Calu3 (cell line): ENCODE measurements around the gene PEX1. TPM values are rescaled to one million over a fixed set of nuclear protein-coding genes. Genes with fewer than 3 reads are reported as not detected.

Experiments
- BruUV-seq: library from RNA; stranded (reverse); fragments of 400-500 nt; replicated peaks from 2 replicates; lab custom pipeline; 2021; lab: Mats Ljungman, UMichigan
- CTCF ChIA-PET: fragments of 300-600 bp; sonication (Branson Sonifier 250); formaldehyde crosslinking; loops from one replicate; lab custom pipeline; 2022; ENCODE audit warnings: antibody characterized with exemption; lab: Charles Lee
- DNase-seq: peaks from one replicate; pipeline ENCODE4 v3.0.0; 2022
- H3K27ac Mint-ChIP-seq: one replicate; pipeline ENCODE4 v1.8.0; 2022; ENCODE audit warnings: mixed read lengths; ENCODE audit not compliant: unreplicated experiment
- H3K27me3 Mint-ChIP-seq: one replicate; pipeline ENCODE4 v1.8.0; 2022; ENCODE audit warnings: mixed read lengths; ENCODE audit not compliant: unreplicated experiment
- H3K36me3 Mint-ChIP-seq: one replicate; pipeline ENCODE4 v1.8.0; 2022; ENCODE audit warnings: mild to moderate bottlenecking, moderate library complexity, mixed read lengths; ENCODE audit not compliant: insufficient read depth, unreplicated experiment
- H3K4me1 Mint-ChIP-seq: one replicate; pipeline ENCODE4 v1.8.0; 2022; ENCODE audit warnings: mild to moderate bottlenecking, low read depth, mixed read lengths; ENCODE audit not compliant: unreplicated experiment
- H3K4me3 Mint-ChIP-seq: one replicate; pipeline ENCODE4 v1.8.0; 2022; ENCODE audit warnings: mild to moderate bottlenecking, low read depth, moderate library complexity, mixed read lengths; ENCODE audit not compliant: unreplicated experiment
- H3K9me3 Mint-ChIP-seq: one replicate; pipeline ENCODE4 v1.8.0; 2022; ENCODE audit warnings: low read depth, mixed read lengths; ENCODE audit not compliant: unreplicated experiment
- intact Hi-C: fragments of 100-400 bp; cut with micrococcal nuclease; formaldehyde crosslinking; loops from one replicate; pipeline ENCODE4 v1.10.0; 2022; ENCODE audit not compliant: unreplicated experiment
- total RNA-seq: library from RNA; stranded (reverse); gene quantifications from 2 replicates; pipeline ENCODE4 v1.2.3, GENCODE V29; 2022
- TF ChIP-seq, protein P1 (sequence below): fragments of 200-600 bp; IDR thresholded peaks from one replicate; pipeline ENCODE4 v1.8.0; 2022; ENCODE audit warnings: antibody characterized with exemption; ENCODE audit not compliant: unreplicated experiment

The PEX1 gene
- total RNA-seq, 1 experiment from 2014 or later = 10.1 TPM

DNA sequence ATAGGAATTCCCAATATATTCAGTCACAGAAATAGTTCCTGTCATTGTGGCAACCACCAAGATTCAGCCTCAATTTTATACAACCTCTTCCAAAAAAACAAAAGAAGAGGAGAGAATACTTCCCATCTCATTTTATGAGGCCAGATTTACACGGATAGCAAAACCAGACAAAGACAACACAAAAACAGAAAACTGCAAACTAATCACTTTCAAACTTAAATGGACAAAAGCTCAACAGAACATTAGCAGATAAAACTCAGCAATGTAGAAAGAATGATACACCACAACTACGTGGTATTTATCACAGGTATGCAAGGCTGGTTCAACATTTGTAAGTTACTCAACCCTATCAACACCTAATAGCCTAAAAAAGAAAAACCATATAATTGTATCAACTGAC, 22.0 kb downstream of the PEX1 start:
- intact Hi-C loops = no loop called here
- no TSS peak for BruUV-seq
- no peaks in the 10 kb centered on the region for H3K27me3 Mint-ChIP-seq
- H3K4me1 Mint-ChIP-seq = no peaks in the 10 kb centered on the region
- no peak for DNase-seq
- CTCF ChIA-PET = no interaction called here
- no peak overlapping the region for H3K4me3 Mint-ChIP-seq
- no peaks in the 10 kb centered on the region for H3K36me3 Mint-ChIP-seq
- TF ChIP-seq, protein P1, sequence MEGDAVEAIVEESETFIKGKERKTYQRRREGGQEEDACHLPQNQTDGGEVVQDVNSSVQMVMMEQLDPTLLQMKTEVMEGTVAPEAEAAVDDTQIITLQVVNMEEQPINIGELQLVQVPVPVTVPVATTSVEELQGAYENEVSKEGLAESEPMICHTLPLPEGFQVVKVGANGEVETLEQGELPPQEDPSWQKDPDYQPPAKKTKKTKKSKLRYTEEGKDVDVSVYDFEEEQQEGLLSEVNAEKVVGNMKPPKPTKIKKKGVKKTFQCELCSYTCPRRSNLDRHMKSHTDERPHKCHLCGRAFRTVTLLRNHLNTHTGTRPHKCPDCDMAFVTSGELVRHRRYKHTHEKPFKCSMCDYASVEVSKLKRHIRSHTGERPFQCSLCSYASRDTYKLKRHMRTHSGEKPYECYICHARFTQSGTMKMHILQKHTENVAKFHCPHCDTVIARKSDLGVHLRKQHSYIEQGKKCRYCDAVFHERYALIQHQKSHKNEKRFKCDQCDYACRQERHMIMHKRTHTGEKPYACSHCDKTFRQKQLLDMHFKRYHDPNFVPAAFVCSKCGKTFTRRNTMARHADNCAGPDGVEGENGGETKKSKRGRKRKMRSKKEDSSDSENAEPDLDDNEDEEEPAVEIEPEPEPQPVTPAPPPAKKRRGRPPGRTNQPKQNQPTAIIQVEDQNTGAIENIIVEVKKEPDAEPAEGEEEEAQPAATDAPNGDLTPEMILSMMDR = no peak
- no peak overlapping the region for H3K27ac Mint-ChIP-seq
- H3K9me3 Mint-ChIP-seq = no peaks in the 10 kb centered on the region

DNA sequence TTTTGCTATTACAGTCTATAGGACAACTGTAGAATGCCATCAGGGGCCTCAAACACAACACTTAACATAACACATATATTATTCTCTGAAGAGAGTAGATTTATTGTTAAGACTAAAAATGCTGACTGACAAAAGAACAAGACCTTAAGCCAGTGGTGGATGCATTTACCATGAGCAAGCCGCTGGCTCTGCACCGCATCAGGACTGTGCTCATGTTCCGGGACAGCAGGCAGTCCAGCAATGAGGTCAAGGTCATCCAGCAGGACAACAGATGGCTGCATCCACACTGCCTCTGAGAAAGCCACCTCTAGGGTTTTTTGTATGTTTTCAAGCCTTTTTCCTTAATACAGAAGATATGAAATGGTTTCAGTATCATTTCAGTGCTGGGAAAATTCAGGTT, 23.8 kb downstream of the PEX1 start:
- intact Hi-C loops = no loop called here
- no peak overlapping the region for H3K4me3 Mint-ChIP-seq
- no peaks in the 10 kb centered on the region for H3K9me3 Mint-ChIP-seq
- BruUV-seq = no TSS peak
- H3K4me1 Mint-ChIP-seq = no peaks in the 10 kb centered on the region
- TF ChIP-seq, protein P1 = no peak
- CTCF ChIA-PET = no interaction called here
- no peak overlapping the region for H3K27ac Mint-ChIP-seq
- DNase-seq = no peak
- H3K36me3 Mint-ChIP-seq = no peaks in the 10 kb centered on the region
- H3K27me3 Mint-ChIP-seq = no peaks in the 10 kb centered on the region

DNA sequence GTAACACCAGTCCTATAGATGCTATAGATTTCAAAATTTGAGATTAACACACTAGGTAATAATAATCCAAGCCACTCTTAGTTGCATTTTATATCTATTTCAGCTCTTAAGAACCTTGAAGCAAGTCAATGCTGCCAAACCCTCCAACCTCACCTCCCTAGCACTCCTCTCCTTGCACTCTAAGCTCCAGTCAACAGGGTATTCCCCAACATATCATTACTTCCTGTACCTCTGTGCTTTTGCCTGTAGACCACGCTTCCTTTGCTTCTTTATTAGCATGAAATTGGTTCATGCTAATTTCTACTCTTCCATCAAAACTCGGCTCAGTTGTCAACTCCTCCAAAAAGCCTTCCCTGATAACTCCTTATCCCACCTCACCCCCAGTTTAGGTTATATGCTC, 24.6 kb downstream of the PEX1 start:
- intact Hi-C loops = no loop called here
- BruUV-seq = no TSS peak
- no peak for DNase-seq
- no peaks in the 10 kb centered on the region for H3K27me3 Mint-ChIP-seq
- no peaks in the 10 kb centered on the region for H3K36me3 Mint-ChIP-seq
- no peaks in the 10 kb centered on the region for H3K9me3 Mint-ChIP-seq
- H3K4me3 Mint-ChIP-seq = no peak overlapping the region
- CTCF ChIA-PET = no interaction called here
- TF ChIP-seq, protein P1 = no peak
- H3K27ac Mint-ChIP-seq = no peak overlapping the region
- H3K4me1 Mint-ChIP-seq = no peaks in the 10 kb centered on the region

DNA sequence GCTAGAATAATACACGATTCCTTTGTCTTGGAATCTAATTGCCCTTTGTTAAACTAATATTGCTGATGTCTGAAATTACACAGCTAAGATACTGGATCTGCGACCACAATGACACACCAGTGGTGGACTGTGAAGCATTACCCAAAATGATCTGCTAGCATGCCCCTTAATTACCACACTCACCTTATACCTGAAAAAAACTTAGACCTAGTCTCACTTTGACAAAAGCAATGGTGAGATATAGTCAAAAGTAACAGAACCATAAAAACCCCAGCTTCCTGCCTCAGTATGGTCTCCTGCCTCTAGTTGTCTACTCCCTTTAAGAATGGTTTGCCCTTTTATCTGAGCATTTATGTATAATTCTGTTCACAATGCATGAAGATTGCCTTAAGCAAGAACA, 29.8 kb downstream of the PEX1 start:
- intact Hi-C loops = no loop called here
- no peaks in the 10 kb centered on the region for H3K9me3 Mint-ChIP-seq
- no TSS peak for BruUV-seq
- no peak for DNase-seq
- no peaks in the 10 kb centered on the region for H3K27me3 Mint-ChIP-seq
- no peaks in the 10 kb centered on the region for H3K36me3 Mint-ChIP-seq
- H3K4me3 Mint-ChIP-seq = no peak overlapping the region
- TF ChIP-seq, protein P1 = no peak
- CTCF ChIA-PET = interaction anchor here (0.7 kb wide), 1 partner anchor 1733 kb away, joined by 3 read pairs; no protein-coding TSS in a partner anchor
- H3K27ac Mint-ChIP-seq = no peak overlapping the region
- no peaks in the 10 kb centered on the region for H3K4me1 Mint-ChIP-seq

DNA sequence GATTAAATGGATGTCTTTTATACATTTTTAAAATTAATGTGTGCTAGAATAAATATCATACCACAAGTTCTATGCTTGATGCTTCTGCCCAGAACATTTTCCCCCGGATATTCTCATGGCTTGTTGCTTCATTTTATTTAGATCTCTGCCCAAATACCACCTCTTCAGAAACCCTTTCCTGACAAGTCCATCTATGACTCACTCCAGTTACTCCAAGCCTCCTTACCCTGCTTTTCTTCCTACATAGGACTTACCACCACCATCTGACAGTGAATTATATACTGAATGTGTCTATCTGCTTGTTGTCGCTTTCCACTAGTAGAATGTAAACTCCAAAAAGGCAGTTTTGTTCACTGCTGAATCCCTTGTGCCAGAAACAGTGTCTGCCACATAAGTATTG, 31.4 kb downstream of the PEX1 start:
- CTCF ChIA-PET = no interaction called here
- TF ChIP-seq, protein P1 = no peak
- Mint-ChIP-seq H3K36me3 (no peaks in the 10 kb centered on the region), H3K4me1 (no peaks in the 10 kb centered on the region), H3K27ac (no peak overlapping the region), H3K27me3 (no peaks in the 10 kb centered on the region), H3K4me3 (no peak overlapping the region), H3K9me3 (no peaks in the 10 kb centered on the region)
- no TSS peak for BruUV-seq
- intact Hi-C loops = no loop called here
- no peak for DNase-seq
